ENCODE data around the gene UBE2C. TPM values are rescaled to one million over a fixed set of nuclear protein-coding genes. Genes with fewer than 3 reads are reported as not detected.

Gene UBE2C
- total and polyA plus RNA-seq, 2 of the 8 experiments (the other 6 are each of a cell fraction or from before 2014, with no cell fraction given): 243 to 326 TPM

- no peak for TF ChIP-seq CHD7 (IDR thresholded peaks at IDR 0.05; ENCODE audit: insufficient replicate concordance, low read length)
- no peak for TF ChIP-seq JUND (IDR thresholded peaks at IDR 0.05; ENCODE audit: low read length)
- TF ChIP-seq RAD21 (IDR thresholded peaks at IDR 0.05 in 1 of 2, conservative IDR thresholded peaks at IDR 0.05 in 1 of 2; ENCODE audit: low read depth in 2 of 2, low read length in 2 of 2): no peak
- no peak for TF ChIP-seq YY1 (IDR thresholded peaks at IDR 0.05; ENCODE audit: low read depth, low read length)
- TF ChIP-seq MAFK (IDR thresholded peaks at IDR 0.05; ENCODE audit: low read depth, low read length): no peak
- TF ChIP-seq EZH2 (IDR thresholded peaks at IDR 0.05; ENCODE audit: low read depth, low read length, severe bottlenecking): no peak
- no peak for TF ChIP-seq ZNF274 (IDR thresholded peaks at IDR 0.05; ENCODE audit: borderline replicate concordance, extremely low read depth, low read length)
- no peak for TF ChIP-seq SIRT6 (IDR thresholded peaks at IDR 0.05; ENCODE audit: low read length)
- no peak for TF ChIP-seq USF2 (IDR thresholded peaks at IDR 0.05; ENCODE audit: low read length)
Observed at GRCh38 chr20:45774945-45775344, 37.5 kb upstream of the UBE2C start (continued).

All from H1 (cell line).